Epithelial cell of prostate (primary cell): ENCODE data around the gene RNPEP.
"Not testable (repeated sequence)": the region's sequence is repeated elsewhere in the genome, so short reads cannot be mapped to it uniquely, and the experiment has no call there.

Source experiments
- DNase-seq: peaks from one replicate; pipeline ENCODE4 v3.0.0-alpha.2; 2011; ENCODE audit warnings: low read depth, low spot score
- H3K27ac ChIP-seq: fragments of 450-650 bp; 2 replicates; pipeline ENCODE4 v1.5.1; 2017; ENCODE audit warnings: mild to moderate bottlenecking

The RNPEP gene

GRCh38 chr1:201955009-201955728 is 27.3 kb upstream of the RNPEP start, which contains the start of gene TIMM17A:
TSS of gene TIMM17A (plus strand) at chr1:201955503. CDS start at chr1:201955527, 24 bp downstream.
- peak within 1 kb of the TSS; percentile 46 for H3K27ac ChIP-seq
- DNase-seq: peak; percentile 79

- peak overlapping the region; percentile 46 for H3K27ac ChIP-seq
- no peak for DNase-seq
Observed at GRCh38 chr1:201955729-201956143, 26.7 kb upstream of the RNPEP start.

GRCh38 chr1:201958348-201958747 is 24.1 kb upstream of the RNPEP start:
- DNase-seq: no peak
- H3K27ac ChIP-seq: no peak overlapping the region

- H3K27ac ChIP-seq, DNase-seq: not testable (repeated sequence)
Observed at GRCh38 chr1:201962382-201962781, 20.1 kb upstream of the RNPEP start.

- no peak for DNase-seq
- H3K27ac ChIP-seq: no peak overlapping the region
Observed at GRCh38 chr1:201964261-201964660, 18.2 kb upstream of the RNPEP start.

GRCh38 chr1:201966171-201966570 is 16.3 kb upstream of the RNPEP start:
- no peak for DNase-seq
- H3K27ac ChIP-seq: no peak overlapping the region

- no peak overlapping the region for H3K27ac ChIP-seq
- DNase-seq: no peak
Observed at GRCh38 chr1:201968202-201968925, 14.1 kb upstream of the RNPEP start.

- no peak for DNase-seq
- no peak overlapping the region for H3K27ac ChIP-seq
Observed at GRCh38 chr1:201970334-201971159, 11.9 kb upstream of the RNPEP start.

GRCh38 chr1:201982082-201982622 is 296 bp upstream of the RNPEP start:
- peak overlapping the region; percentile 78 for H3K27ac ChIP-seq

GRCh38 chr1:201983380-201983805 is 945 bp downstream of the RNPEP start:
- peak overlapping the region; percentile 78 for H3K27ac ChIP-seq
- DNase-seq: no peak

More at GRCh38 chr1:201982082-201982622, 296 bp upstream of the RNPEP start:
- DNase-seq: no peak

GRCh38 chr1:201984446-201984845 is 2.0 kb downstream of the RNPEP start:
- DNase-seq: no peak

GRCh38 chr1:201985355-201985754 is 2.9 kb downstream of the RNPEP start:
- no peak for DNase-seq
- peak overlapping the region; percentile 78 for H3K27ac ChIP-seq

More at GRCh38 chr1:201984446-201984845, 2.0 kb downstream of the RNPEP start:
- no peak overlapping the region for H3K27ac ChIP-seq

- no peak for DNase-seq
- no peak overlapping the region for H3K27ac ChIP-seq
Observed at GRCh38 chr1:201988601-201989000, 6.2 kb downstream of the RNPEP start.

- no peak for DNase-seq
Observed at GRCh38 chr1:201989354-201990128, 7.1 kb downstream of the RNPEP start.

GRCh38 chr1:201990427-201990826 is 8.0 kb downstream of the RNPEP start:
- no peak overlapping the region for H3K27ac ChIP-seq
- DNase-seq: no peak

More at GRCh38 chr1:201989354-201990128, 7.1 kb downstream of the RNPEP start:
- H3K27ac ChIP-seq: no peak overlapping the region

- no peak overlapping the region for H3K27ac ChIP-seq
- DNase-seq: no peak
Observed at GRCh38 chr1:201999625-202000238, 17.3 kb downstream of the RNPEP start.

GRCh38 chr1:202002507-202002906 is 20.1 kb downstream of the RNPEP start:
- H3K27ac ChIP-seq: no peak overlapping the region
- DNase-seq: no peak

GRCh38 chr1:202004711-202005110 is 22.3 kb downstream of the RNPEP start:
- H3K27ac ChIP-seq: no peak overlapping the region

GRCh38 chr1:202005958-202006357 is 23.5 kb downstream of the RNPEP start:
- no peak overlapping the region for H3K27ac ChIP-seq
- no peak for DNase-seq

More at GRCh38 chr1:202004711-202005110, 22.3 kb downstream of the RNPEP start:
- no peak for DNase-seq
